ENCODE results near the gene TIAM1.
"Not testable (repeated sequence)": the region's sequence is repeated elsewhere in the genome, so short reads cannot be mapped to it uniquely, and the experiment has no call there.

The TIAM1 gene

GRCh38 chr21:31233711-31234110 lies 110.3 kb downstream of the TIAM1 start:
- Mint-ChIP-seq H3K4me1 (peaks cover 12% of the 10 kb centered on the region), H3K9me3 (peaks cover 1% of the 10 kb centered on the region), H3K27ac (no peak overlapping the region), H3K4me3 (no peak overlapping the region), H3K27me3 (no peaks in the 10 kb centered on the region), H3K36me3 (peaks cover 5% of the 10 kb centered on the region)

GRCh38 chr21:31232344-31232743 lies 111.7 kb downstream of the TIAM1 start:
- H3K4me1 Mint-ChIP-seq = peaks cover 14% of the 10 kb centered on the region
- no peaks in the 10 kb centered on the region for H3K27me3 Mint-ChIP-seq
- H3K4me3 Mint-ChIP-seq = no peak overlapping the region
- no peak overlapping the region for H3K27ac Mint-ChIP-seq
- H3K9me3 Mint-ChIP-seq = no peaks in the 10 kb centered on the region
- H3K36me3 Mint-ChIP-seq = peaks cover 3% of the 10 kb centered on the region

- no peak overlapping the region for H3K4me3 Mint-ChIP-seq
- H3K36me3 Mint-ChIP-seq = peaks cover 4% of the 10 kb centered on the region
- no peaks in the 10 kb centered on the region for H3K27me3 Mint-ChIP-seq
- no peak overlapping the region for H3K27ac Mint-ChIP-seq
- no peaks in the 10 kb centered on the region for H3K9me3 Mint-ChIP-seq
- peaks cover 5% of the 10 kb centered on the region for H3K4me1 Mint-ChIP-seq
Measured at GRCh38 chr21:31230937-31231336, 113.1 kb downstream of the TIAM1 start.

- H3K4me3 Mint-ChIP-seq, H3K4me1 Mint-ChIP-seq, H3K27me3 Mint-ChIP-seq, H3K9me3 Mint-ChIP-seq, H3K27ac Mint-ChIP-seq: not testable (repeated sequence)
- H3K36me3 Mint-ChIP-seq = peaks cover 13% of the 10 kb centered on the region
Measured at GRCh38 chr21:31228723-31229122, 115.3 kb downstream of the TIAM1 start.

- Mint-ChIP-seq H3K27me3 (no peaks in the 10 kb centered on the region), H3K36me3 (peaks cover 16% of the 10 kb centered on the region), H3K4me1 (peaks cover 5% of the 10 kb centered on the region), H3K9me3 (no peaks in the 10 kb centered on the region), H3K4me3 (no peak overlapping the region), H3K27ac (no peak overlapping the region)
Measured at GRCh38 chr21:31225713-31226112, 118.3 kb downstream of the TIAM1 start.

- Mint-ChIP-seq H3K27ac (no peak overlapping the region), H3K9me3 (no peaks in the 10 kb centered on the region), H3K4me1 (peaks cover 3% of the 10 kb centered on the region), H3K27me3 (no peaks in the 10 kb centered on the region), H3K36me3 (peaks cover 14% of the 10 kb centered on the region), H3K4me3 (no peak overlapping the region)
Measured at GRCh38 chr21:31222142-31222541, 121.9 kb downstream of the TIAM1 start.

GRCh38 chr21:31221043-31221442 lies 123.0 kb downstream of the TIAM1 start:
- no peaks in the 10 kb centered on the region for H3K9me3 Mint-ChIP-seq
- H3K36me3 Mint-ChIP-seq = peaks cover 14% of the 10 kb centered on the region
- H3K27me3 Mint-ChIP-seq = no peaks in the 10 kb centered on the region
- peaks cover 3% of the 10 kb centered on the region for H3K4me1 Mint-ChIP-seq
- H3K27ac Mint-ChIP-seq = no peak overlapping the region
- H3K4me3 Mint-ChIP-seq = no peak overlapping the region

GRCh38 chr21:31220575-31220974 lies 123.5 kb downstream of the TIAM1 start:
- peaks cover 13% of the 10 kb centered on the region for H3K36me3 Mint-ChIP-seq
- peaks cover 3% of the 10 kb centered on the region for H3K4me1 Mint-ChIP-seq
- H3K4me3 Mint-ChIP-seq = no peak overlapping the region
- H3K9me3 Mint-ChIP-seq = no peaks in the 10 kb centered on the region
- no peak overlapping the region for H3K27ac Mint-ChIP-seq
- no peaks in the 10 kb centered on the region for H3K27me3 Mint-ChIP-seq

GRCh38 chr21:31218830-31219608 lies 125.0 kb downstream of the TIAM1 start:
- no peaks in the 10 kb centered on the region for H3K27me3 Mint-ChIP-seq
- H3K4me3 Mint-ChIP-seq = no peak overlapping the region
- no peaks in the 10 kb centered on the region for H3K9me3 Mint-ChIP-seq
- peaks cover 3% of the 10 kb centered on the region for H3K4me1 Mint-ChIP-seq
- H3K27ac Mint-ChIP-seq = no peak overlapping the region
- peaks cover 5% of the 10 kb centered on the region for H3K36me3 Mint-ChIP-seq

GRCh38 chr21:31216206-31216605 lies 127.9 kb downstream of the TIAM1 start:
- Mint-ChIP-seq H3K36me3 (peaks cover 5% of the 10 kb centered on the region), H3K9me3 (no peaks in the 10 kb centered on the region), H3K27me3 (no peaks in the 10 kb centered on the region), H3K27ac (no peak overlapping the region), H3K4me3 (no peak overlapping the region), H3K4me1 (peaks cover 3% of the 10 kb centered on the region)

- no peak overlapping the region for H3K4me3 Mint-ChIP-seq
- peaks cover 5% of the 10 kb centered on the region for H3K36me3 Mint-ChIP-seq
- no peaks in the 10 kb centered on the region for H3K4me1 Mint-ChIP-seq
- no peak overlapping the region for H3K27ac Mint-ChIP-seq
- no peaks in the 10 kb centered on the region for H3K9me3 Mint-ChIP-seq
- no peaks in the 10 kb centered on the region for H3K27me3 Mint-ChIP-seq
Measured at GRCh38 chr21:31213787-31214186, 130.3 kb downstream of the TIAM1 start.

GRCh38 chr21:31211836-31212235 lies 132.2 kb downstream of the TIAM1 start:
- Mint-ChIP-seq H3K9me3 (no peaks in the 10 kb centered on the region), H3K27me3 (no peaks in the 10 kb centered on the region), H3K27ac (no peak overlapping the region), H3K4me1 (no peaks in the 10 kb centered on the region), H3K4me3 (no peak overlapping the region), H3K36me3 (peaks cover 5% of the 10 kb centered on the region)

GRCh38 chr21:31205412-31205811 lies 138.6 kb downstream of the TIAM1 start:
- Mint-ChIP-seq H3K4me1 (no peaks in the 10 kb centered on the region), H3K36me3 (peaks cover 2% of the 10 kb centered on the region), H3K27ac (no peak overlapping the region), H3K27me3 (no peaks in the 10 kb centered on the region), H3K9me3 (no peaks in the 10 kb centered on the region), H3K4me3 (no peak overlapping the region)

- Mint-ChIP-seq H3K4me3 (no peak overlapping the region), H3K9me3 (no peaks in the 10 kb centered on the region), H3K27me3 (no peaks in the 10 kb centered on the region), H3K4me1 (no peaks in the 10 kb centered on the region), H3K27ac (no peak overlapping the region), H3K36me3 (peaks cover 2% of the 10 kb centered on the region)
Measured at GRCh38 chr21:31204801-31205200, 139.3 kb downstream of the TIAM1 start.

- Mint-ChIP-seq H3K4me3 (no peak overlapping the region), H3K27ac (no peak overlapping the region), H3K9me3 (no peaks in the 10 kb centered on the region), H3K4me1 (peaks cover 6% of the 10 kb centered on the region), H3K27me3 (no peaks in the 10 kb centered on the region), H3K36me3 (peaks cover 2% of the 10 kb centered on the region)
Measured at GRCh38 chr21:31203431-31204054, 140.5 kb downstream of the TIAM1 start.

GRCh38 chr21:31201548-31201947 lies 142.5 kb downstream of the TIAM1 start:
- peaks cover 2% of the 10 kb centered on the region for H3K36me3 Mint-ChIP-seq
- no peak overlapping the region for H3K4me3 Mint-ChIP-seq

More at GRCh38 chr21:31201548-31201947, 142.5 kb downstream of the TIAM1 start:
- peaks cover 20% of the 10 kb centered on the region for H3K4me1 Mint-ChIP-seq
- no peak overlapping the region for H3K27ac Mint-ChIP-seq
- no peaks in the 10 kb centered on the region for H3K27me3 Mint-ChIP-seq
- no peaks in the 10 kb centered on the region for H3K9me3 Mint-ChIP-seq

Measured in activated naive CD4-positive, alpha-beta T cell treated with anti-CD3 and anti-CD28 coated beads, Interleukin-2, amount 50 U/mL, for 24 hours (primary cell).